Mesothelial cell of epicardium (in vitro differentiated cells): Measurements from ENCODE around the gene GLP2R. TPM values are rescaled to one million over a fixed set of nuclear protein-coding genes. Genes with fewer than 3 reads are reported as not detected.

Experiments used
- DNase-seq, 2 experiments: peaks; one replicate each; pipeline ENCODE4 v3.0.0; 2021; ENCODE audit warnings: low spot score in 2 of 2; ENCODE audit not compliant: unreplicated experiment in 2 of 2
- H3K27ac Mint-ChIP-seq: 2 replicates; pipeline ENCODE4 v1.8.0; 2021; ENCODE audit warnings: mixed read lengths
- H3K27me3 Mint-ChIP-seq: 2 replicates; pipeline ENCODE4 v1.8.0; 2021; ENCODE audit warnings: low read depth, mixed read lengths
- H3K36me3 Mint-ChIP-seq: 2 replicates; pipeline ENCODE4 v1.8.0; 2021; ENCODE audit warnings: mixed read lengths
- H3K4me1 Mint-ChIP-seq: 2 replicates; pipeline ENCODE4 v1.8.0; 2021; ENCODE audit warnings: mixed read lengths
- H3K4me3 Mint-ChIP-seq: 2 replicates; pipeline ENCODE4 v1.8.0; 2021; ENCODE audit warnings: mild to moderate bottlenecking, moderate library complexity, mixed read lengths
- H3K9me3 Mint-ChIP-seq: 2 replicates; pipeline ENCODE4 v1.8.0; 2021; ENCODE audit warnings: mixed read lengths
- total RNA-seq: library from RNA; stranded (reverse); gene quantifications from 3 replicates; pipeline ENCODE4 v1.2.1, GENCODE V29; 2021
- TF ChIP-seq, protein P1 (sequence below): fragments of 200-600 bp; sonication (generic); IDR thresholded peaks from one replicate; pipeline ENCODE4 v1.5.0; 2021; ENCODE audit warnings: antibody characterized with exemption; ENCODE audit not compliant: unreplicated experiment

Gene GLP2R
- total RNA-seq, 1 donor from 2014 or later: 1.5 TPM

DNA sequence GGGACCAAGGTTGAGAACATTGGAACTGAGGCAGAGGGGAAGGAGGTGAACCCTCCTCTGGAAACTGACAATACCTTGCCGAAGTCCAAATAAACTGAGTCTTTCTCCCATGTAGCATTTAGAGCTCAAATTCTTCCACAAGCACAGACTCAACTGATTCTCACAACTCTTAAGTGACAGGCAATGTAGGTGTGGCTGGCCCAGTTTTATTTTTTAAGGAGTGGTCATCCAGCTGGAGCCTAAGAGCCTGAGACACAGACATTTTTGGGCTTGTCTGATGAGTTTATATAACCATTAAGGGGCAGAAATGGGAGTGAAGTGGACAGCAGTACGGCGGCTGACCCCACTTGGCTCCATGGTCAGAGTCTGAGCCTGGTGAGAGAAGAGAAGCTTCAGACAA is 68.5 kb downstream of the GLP2R start:
- TF ChIP-seq, protein P1, sequence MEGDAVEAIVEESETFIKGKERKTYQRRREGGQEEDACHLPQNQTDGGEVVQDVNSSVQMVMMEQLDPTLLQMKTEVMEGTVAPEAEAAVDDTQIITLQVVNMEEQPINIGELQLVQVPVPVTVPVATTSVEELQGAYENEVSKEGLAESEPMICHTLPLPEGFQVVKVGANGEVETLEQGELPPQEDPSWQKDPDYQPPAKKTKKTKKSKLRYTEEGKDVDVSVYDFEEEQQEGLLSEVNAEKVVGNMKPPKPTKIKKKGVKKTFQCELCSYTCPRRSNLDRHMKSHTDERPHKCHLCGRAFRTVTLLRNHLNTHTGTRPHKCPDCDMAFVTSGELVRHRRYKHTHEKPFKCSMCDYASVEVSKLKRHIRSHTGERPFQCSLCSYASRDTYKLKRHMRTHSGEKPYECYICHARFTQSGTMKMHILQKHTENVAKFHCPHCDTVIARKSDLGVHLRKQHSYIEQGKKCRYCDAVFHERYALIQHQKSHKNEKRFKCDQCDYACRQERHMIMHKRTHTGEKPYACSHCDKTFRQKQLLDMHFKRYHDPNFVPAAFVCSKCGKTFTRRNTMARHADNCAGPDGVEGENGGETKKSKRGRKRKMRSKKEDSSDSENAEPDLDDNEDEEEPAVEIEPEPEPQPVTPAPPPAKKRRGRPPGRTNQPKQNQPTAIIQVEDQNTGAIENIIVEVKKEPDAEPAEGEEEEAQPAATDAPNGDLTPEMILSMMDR: no peak
- Mint-ChIP-seq H3K9me3 (no peaks in the 10 kb centered on the region), H3K27ac (no peak overlapping the region), H3K36me3 (no peaks in the 10 kb centered on the region), H3K4me1 (no peaks in the 10 kb centered on the region), H3K4me3 (no peak overlapping the region), H3K27me3 (peaks cover 12% of the 10 kb centered on the region)
- DNase-seq: no peak

- Mint-ChIP-seq H3K9me3 (no peaks in the 10 kb centered on the region), H3K4me3 (no peak overlapping the region), H3K27me3 (peaks cover 11% of the 10 kb centered on the region), H3K36me3 (no peaks in the 10 kb centered on the region), H3K27ac (no peak overlapping the region), H3K4me1 (peaks cover 10% of the 10 kb centered on the region)
- TF ChIP-seq, protein P1: no peak
- DNase-seq: no peak
These were observed 70.2 kb downstream of the GLP2R start for GRCh38 chr17:9895923-9896322.

DNA sequence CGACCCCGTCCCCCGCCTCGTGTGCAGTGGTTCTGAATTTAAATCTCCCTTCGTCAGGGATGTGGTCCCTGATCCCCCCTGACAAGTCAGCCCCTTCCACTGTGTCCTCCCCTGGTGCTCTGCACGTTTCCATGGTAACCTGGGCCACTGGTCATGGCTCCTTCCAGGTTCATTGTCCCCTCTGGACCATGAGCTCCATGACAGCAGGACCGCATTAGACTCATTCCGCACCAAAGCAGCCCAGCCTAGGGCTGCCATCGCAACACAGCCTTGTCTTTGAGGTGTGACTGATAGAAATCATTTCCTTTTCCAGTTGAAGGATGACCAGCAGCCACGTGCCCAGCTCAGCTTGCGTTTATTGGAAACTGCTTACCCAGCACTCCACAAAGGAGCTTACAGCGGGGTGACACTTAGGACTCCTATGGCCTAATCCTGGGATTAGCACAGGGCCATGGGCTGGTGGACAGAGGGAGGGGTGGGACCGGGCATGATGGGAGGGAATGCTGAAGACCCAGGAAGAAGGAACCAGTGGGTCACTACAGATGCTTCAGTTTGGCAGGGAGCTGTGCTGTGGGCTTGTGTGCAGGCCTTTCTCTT is 71.7 kb downstream of the GLP2R start:
- no peak overlapping the region for H3K27ac Mint-ChIP-seq
- peaks cover 15% of the 10 kb centered on the region for H3K4me1 Mint-ChIP-seq
- no peaks in the 10 kb centered on the region for H3K36me3 Mint-ChIP-seq
- no peak overlapping the region for H3K4me3 Mint-ChIP-seq
- H3K27me3 Mint-ChIP-seq: peaks cover 11% of the 10 kb centered on the region
- no peaks in the 10 kb centered on the region for H3K9me3 Mint-ChIP-seq
- no peak for DNase-seq
- TF ChIP-seq, protein P1: no peak

- no peak for DNase-seq
- peaks cover 11% of the 10 kb centered on the region for H3K27me3 Mint-ChIP-seq
- H3K36me3 Mint-ChIP-seq: no peaks in the 10 kb centered on the region
- TF ChIP-seq, protein P1: no peak
- no peak overlapping the region for H3K4me3 Mint-ChIP-seq
- no peak overlapping the region for H3K27ac Mint-ChIP-seq
- no peaks in the 10 kb centered on the region for H3K9me3 Mint-ChIP-seq
- H3K4me1 Mint-ChIP-seq: peaks cover 15% of the 10 kb centered on the region
These were observed 73.1 kb downstream of the GLP2R start for GRCh38 chr17:9898812-9899211.

GRCh38 chr17:9899280-9900043 is 73.7 kb downstream of the GLP2R start:
- Mint-ChIP-seq H3K4me3 (no peak overlapping the region), H3K9me3 (no peaks in the 10 kb centered on the region), H3K27me3 (peaks cover 9% of the 10 kb centered on the region), H3K4me1 (peaks cover 15% of the 10 kb centered on the region), H3K36me3 (no peaks in the 10 kb centered on the region), H3K27ac (no peak overlapping the region)
- no peak for DNase-seq
- TF ChIP-seq, protein P1: no peak
